HPDE6-E6E7 (cell line): Measurements from ENCODE around the gene SNRNP70.
"Not testable (repeated sequence)": the region's sequence is repeated elsewhere in the genome, so short reads cannot be mapped to it uniquely, and the experiment has no call there.

ENCODE experiments used
- DNase-seq: peaks from one replicate; pipeline ENCODE4 v3.0.0; 2011; ENCODE audit warnings: missing footprints; ENCODE audit errors: extremely low spot score

Gene SNRNP70

GRCh38 chr19:49064768-49065611 is 20.3 kb upstream of the SNRNP70 start, which contains the start of gene NTF4:
NTF4 (minus strand) TSS chr19:49064818; CDS start chr19:49061997, 2,821 bp downstream.
- peak; percentile 85 for DNase-seq

GRCh38 chr19:49065905-49066512 is 19.2 kb upstream of the SNRNP70 start:
- DNase-seq, result no peak

- DNase-seq, result no peak
Measured at GRCh38 chr19:49067554-49067953, 17.7 kb upstream of the SNRNP70 start.

- DNase-seq, result no peak
Measured at GRCh38 chr19:49069026-49069425, 16.2 kb upstream of the SNRNP70 start.

GRCh38 chr19:49070416-49070815 is 14.8 kb upstream of the SNRNP70 start:
- no peak for DNase-seq

- DNase-seq, result no peak
Measured at GRCh38 chr19:49071860-49072547, 13.2 kb upstream of the SNRNP70 start.

GRCh38 chr19:49073514-49074378 is 11.5 kb upstream of the SNRNP70 start:
- DNase-seq, result no peak

- DNase-seq, result not testable (repeated sequence)
Measured at GRCh38 chr19:49074869-49075268, 10.4 kb upstream of the SNRNP70 start.

- DNase-seq, result no peak
Measured at GRCh38 chr19:49080392-49080791, 4.9 kb upstream of the SNRNP70 start.

- no peak for DNase-seq
Measured at GRCh38 chr19:49081273-49081672, 4.0 kb upstream of the SNRNP70 start.

- DNase-seq, result no peak
Measured at GRCh38 chr19:49084206-49085019, 838 bp upstream of the SNRNP70 start.

GRCh38 chr19:49085868-49086232 is 599 bp downstream of the SNRNP70 start:
- no peak for DNase-seq

- DNase-seq, result no peak
Measured at GRCh38 chr19:49086296-49086695, 1.0 kb downstream of the SNRNP70 start.

GRCh38 chr19:49091391-49092038 is 6.3 kb downstream of the SNRNP70 start:
- DNase-seq, result no peak

- no peak for DNase-seq
Measured at GRCh38 chr19:49092686-49093085, 7.4 kb downstream of the SNRNP70 start.

- DNase-seq, result no peak
Measured at GRCh38 chr19:49094505-49095482, 9.5 kb downstream of the SNRNP70 start.

GRCh38 chr19:49097453-49098288 is 12.4 kb downstream of the SNRNP70 start:
- no peak for DNase-seq

GRCh38 chr19:49098795-49099194 is 13.5 kb downstream of the SNRNP70 start:
- no peak for DNase-seq
